Smooth muscle cell (in vitro differentiated cells): ENCODE data around the gene CFAP299. TPM values are rescaled to one million over a fixed set of nuclear protein-coding genes. Genes with fewer than 3 reads are reported as not detected.

Source experiments
- DNase-seq: peaks from one replicate; lab custom pipeline; 2025; ENCODE audit not compliant: unreplicated experiment; lab: John Stamatoyannopoulos, UW
- H2AFZ ChIP-seq: fragments of 200-600 bp; sonication (generic); 2 replicates; pipeline ENCODE4 v1.6.0; 2016; ENCODE audit warnings: antibody characterized with exemption, low read depth, mild to moderate bottlenecking
- H3F3A ChIP-seq: fragments of 200-600 bp; sonication (generic); 2 replicates; pipeline ENCODE4 v1.6.0; 2017; ENCODE audit warnings: antibody characterized with exemption, low read depth
- H3K27ac ChIP-seq: fragments of 200-600 bp; sonication (generic); 2 replicates; pipeline ENCODE4 v1.5.1; 2016; ENCODE audit warnings: low read depth, mild to moderate bottlenecking
- H3K27me3 ChIP-seq: fragments of 200-600 bp; sonication (generic); 2 replicates; pipeline ENCODE4 v1.6.1; 2016; ENCODE audit warnings: low read depth, mild to moderate bottlenecking
- H3K36me3 ChIP-seq: fragments of 200-600 bp; sonication (generic); 2 replicates; pipeline ENCODE4 v1.5.1; 2016; ENCODE audit warnings: low read depth
- H3K4me1 ChIP-seq: fragments of 200-600 bp; sonication (generic); 2 replicates; pipeline ENCODE4 v1.5.1; 2016; ENCODE audit warnings: low read depth
- H3K4me2 ChIP-seq: fragments of 200-600 bp; sonication (generic); 2 replicates; pipeline ENCODE4 v1.6.0; 2016; ENCODE audit warnings: mild to moderate bottlenecking
- H3K4me3 ChIP-seq: fragments of 200-600 bp; sonication (generic); 2 replicates; pipeline ENCODE4 v1.5.1; 2016; ENCODE audit warnings: mild to moderate bottlenecking
- H3K79me2 ChIP-seq: fragments of 200-600 bp; sonication (generic); 2 replicates; pipeline ENCODE4 v1.6.0; 2016; ENCODE audit warnings: low read depth, mild to moderate bottlenecking
- H3K9ac ChIP-seq: fragments of 200-600 bp; sonication (generic); 2 replicates; pipeline ENCODE4 v1.6.0; 2016; ENCODE audit warnings: low read depth
- H3K9me3 ChIP-seq: fragments of 200-600 bp; sonication (generic); replicated peaks from 2 replicates; pipeline ENCODE4 v1.5.1; 2016; ENCODE audit warnings: low read depth
- H4K20me1 ChIP-seq: fragments of 200-600 bp; sonication (generic); 2 replicates; pipeline ENCODE4 v1.6.0; 2016; ENCODE audit warnings: low read depth
- WGBS: methylation state at CpG from one replicate; pipeline ENCODE4 v1.1.7; 2016; ENCODE audit warnings: low lambda C conversion rate; 5-methylcytosine and 5-hydroxymethylcytosine counted together
- polyA plus RNA-seq: library from polyadenylated mRNA; unstranded; fragments of >200 nt; fragmentation: Nextera tagmentation; extraction: Ambion mirVana; gene quantifications from 2 replicates; pipeline ENCODE4 v1.2.1, GENCODE V29; 2016
- total RNA-seq: library from RNA; depleted of rRNA; stranded (reverse); fragments of >200 nt; gene quantifications from 2 replicates; pipeline ENCODE4 v1.2.3, GENCODE V29; 2014
- TF ChIP-seq, protein P1 (sequence below): fragments of 200-600 bp; sonication (generic); IDR thresholded peaks from 2 replicates; pipeline ENCODE4 v1.5.1; 2017; ENCODE audit warnings: borderline replicate concordance, mild to moderate bottlenecking, antibody characterized with exemption; ENCODE audit not compliant: insufficient read depth, poor library complexity, severe bottlenecking

CFAP299 gene
- total and polyA plus RNA-seq, 2 experiments from 2014 or later = not detected

DNA sequence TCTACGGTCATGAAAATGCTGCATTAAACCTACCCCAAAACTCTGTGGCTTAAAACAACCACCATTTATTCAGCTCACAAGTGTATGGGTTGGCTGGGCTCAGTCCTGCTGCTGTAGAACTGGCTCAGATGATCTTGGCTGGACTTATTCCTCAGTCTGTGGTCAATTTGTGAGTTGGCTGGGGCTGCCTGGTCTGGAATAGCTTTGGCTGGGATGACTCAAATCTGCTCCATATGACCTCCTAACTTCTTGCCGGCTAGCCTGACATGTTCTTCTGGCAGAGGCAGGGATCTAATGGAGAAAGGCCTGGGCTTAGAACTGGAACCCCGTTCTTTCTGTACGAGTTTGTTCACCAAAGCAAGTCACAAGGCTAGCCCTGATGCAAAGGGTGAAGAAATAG, 71.7 kb downstream of the CFAP299 start:
- Histone ChIP-seq H3K36me3 (no peaks in the 10 kb centered on the region), H3K4me1 (no peaks in the 10 kb centered on the region), H3K27me3 (peaks cover 3% of the 10 kb centered on the region), H3F3A (no peaks in the 10 kb centered on the region), H3K4me3 (no peak overlapping the region), H3K27ac (no peak overlapping the region), H3K9me3 (no peaks in the 10 kb centered on the region), H3K79me2 (no peaks in the 10 kb centered on the region), H3K4me2 (no peak overlapping the region), H2AFZ (no peak overlapping the region), H3K9ac (no peak overlapping the region), H4K20me1 (no peaks in the 10 kb centered on the region)
- no peak for DNase-seq
- WGBS = 88% methylated on average over 4 of the region's 4 CpGs
- TF ChIP-seq, protein P1, sequence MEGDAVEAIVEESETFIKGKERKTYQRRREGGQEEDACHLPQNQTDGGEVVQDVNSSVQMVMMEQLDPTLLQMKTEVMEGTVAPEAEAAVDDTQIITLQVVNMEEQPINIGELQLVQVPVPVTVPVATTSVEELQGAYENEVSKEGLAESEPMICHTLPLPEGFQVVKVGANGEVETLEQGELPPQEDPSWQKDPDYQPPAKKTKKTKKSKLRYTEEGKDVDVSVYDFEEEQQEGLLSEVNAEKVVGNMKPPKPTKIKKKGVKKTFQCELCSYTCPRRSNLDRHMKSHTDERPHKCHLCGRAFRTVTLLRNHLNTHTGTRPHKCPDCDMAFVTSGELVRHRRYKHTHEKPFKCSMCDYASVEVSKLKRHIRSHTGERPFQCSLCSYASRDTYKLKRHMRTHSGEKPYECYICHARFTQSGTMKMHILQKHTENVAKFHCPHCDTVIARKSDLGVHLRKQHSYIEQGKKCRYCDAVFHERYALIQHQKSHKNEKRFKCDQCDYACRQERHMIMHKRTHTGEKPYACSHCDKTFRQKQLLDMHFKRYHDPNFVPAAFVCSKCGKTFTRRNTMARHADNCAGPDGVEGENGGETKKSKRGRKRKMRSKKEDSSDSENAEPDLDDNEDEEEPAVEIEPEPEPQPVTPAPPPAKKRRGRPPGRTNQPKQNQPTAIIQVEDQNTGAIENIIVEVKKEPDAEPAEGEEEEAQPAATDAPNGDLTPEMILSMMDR = no peak

DNA sequence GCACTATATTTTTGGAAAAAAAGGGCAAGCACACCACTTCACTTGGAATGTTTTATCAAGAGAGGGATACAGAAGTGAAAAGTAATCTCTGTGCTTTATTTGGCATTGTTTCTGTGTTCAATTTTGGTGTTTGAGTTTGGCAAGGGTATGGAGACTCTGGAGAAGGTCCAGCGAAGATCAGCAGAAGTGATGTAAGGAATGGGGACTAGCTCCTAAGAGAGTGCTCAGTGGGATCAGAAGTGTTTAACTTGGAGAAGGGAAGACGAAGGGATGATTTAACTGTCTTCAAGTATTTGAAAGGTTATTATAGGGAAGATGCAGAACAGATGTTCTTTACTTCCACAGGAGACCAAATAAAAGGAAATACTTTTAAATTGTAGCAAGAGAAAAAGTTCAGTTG, 74.3 kb downstream of the CFAP299 start:
- WGBS = 85% methylated on average over 2 of the region's 2 CpGs
- no peaks in the 10 kb centered on the region for H3K4me1 ChIP-seq
- H2AFZ ChIP-seq = no peak overlapping the region
- no peaks in the 10 kb centered on the region for H4K20me1 ChIP-seq
- no peaks in the 10 kb centered on the region for H3K9me3 ChIP-seq
- TF ChIP-seq, protein P1 = no peak
- H3K4me2 ChIP-seq = no peak overlapping the region
- H3K36me3 ChIP-seq = no peaks in the 10 kb centered on the region
- no peaks in the 10 kb centered on the region for H3F3A ChIP-seq
- no peak overlapping the region for H3K9ac ChIP-seq
- no peak overlapping the region for H3K27ac ChIP-seq
- no peaks in the 10 kb centered on the region for H3K79me2 ChIP-seq
- H3K4me3 ChIP-seq = no peak overlapping the region
- no peak for DNase-seq
- peaks cover 3% of the 10 kb centered on the region for H3K27me3 ChIP-seq

DNA sequence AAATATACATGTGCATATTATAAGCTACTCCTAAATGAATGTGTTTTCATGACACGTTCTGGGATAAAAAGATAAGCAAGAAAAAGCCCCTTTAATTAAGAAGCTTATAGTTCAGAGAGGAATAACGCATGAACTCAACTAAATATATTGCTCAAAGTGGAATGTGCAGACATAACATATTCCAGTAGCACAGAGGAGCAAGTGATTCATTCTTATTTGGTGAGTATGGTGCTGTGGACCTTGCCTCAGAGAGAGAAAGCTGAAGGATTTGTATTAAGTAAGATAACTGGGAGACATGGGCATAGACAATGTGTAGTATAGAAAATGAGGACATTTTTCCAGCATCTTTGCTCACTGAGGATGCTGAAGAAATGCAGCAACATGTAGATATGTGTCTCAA, 76.8 kb downstream of the CFAP299 start:
- WGBS = 79% methylated on average over 2 of the region's 2 CpGs

DNA sequence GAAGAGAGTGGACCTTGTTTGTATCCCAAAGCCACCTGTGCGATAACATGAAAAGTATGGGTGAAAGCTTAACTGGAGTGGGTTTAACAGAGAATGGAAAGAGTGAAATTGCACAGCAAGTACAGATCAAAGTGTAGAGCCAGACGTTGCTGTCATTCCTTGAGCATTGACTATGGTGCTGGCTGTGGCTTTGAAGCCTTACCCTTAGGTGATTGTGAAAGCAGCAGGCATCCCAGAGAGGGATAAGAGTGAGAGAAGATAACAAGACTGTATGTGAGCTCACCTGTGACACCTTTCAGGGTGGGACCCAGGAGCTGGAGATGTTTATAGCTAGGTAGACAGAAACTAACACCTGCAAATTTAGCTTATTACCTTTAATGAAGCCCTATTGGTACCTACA, 77.6 kb downstream of the CFAP299 start:
- WGBS = 24% methylated on average over 2 of the region's 2 CpGs
- Histone ChIP-seq H3K9ac (no peak overlapping the region), H3K79me2 (no peaks in the 10 kb centered on the region), H3K4me2 (no peak overlapping the region), H3K27ac (no peak overlapping the region), H3K4me1 (no peaks in the 10 kb centered on the region), H4K20me1 (no peaks in the 10 kb centered on the region), H3K4me3 (no peak overlapping the region), H3K36me3 (no peaks in the 10 kb centered on the region), H3F3A (no peaks in the 10 kb centered on the region), H3K27me3 (peaks cover 3% of the 10 kb centered on the region), H3K9me3 (no peaks in the 10 kb centered on the region), H2AFZ (no peak overlapping the region)
- TF ChIP-seq, protein P1 = no peak
- DNase-seq = no peak

More for the DNA sequence above, 76.8 kb downstream of the CFAP299 start:
- H3K27me3 ChIP-seq = peaks cover 3% of the 10 kb centered on the region
- H3K4me2 ChIP-seq = no peak overlapping the region
- DNase-seq = no peak
- no peaks in the 10 kb centered on the region for H3K36me3 ChIP-seq
- H3K4me3 ChIP-seq = no peak overlapping the region
- no peaks in the 10 kb centered on the region for H4K20me1 ChIP-seq
- no peaks in the 10 kb centered on the region for H3F3A ChIP-seq
- no peaks in the 10 kb centered on the region for H3K4me1 ChIP-seq
- H3K79me2 ChIP-seq = no peaks in the 10 kb centered on the region
- TF ChIP-seq, protein P1 = no peak
- H3K27ac ChIP-seq = no peak overlapping the region
- no peak overlapping the region for H2AFZ ChIP-seq
- no peak overlapping the region for H3K9ac ChIP-seq
- H3K9me3 ChIP-seq = no peaks in the 10 kb centered on the region
